GM21576 (cell line): ENCODE measurements around the gene PLS1.
"Not testable (repeated sequence)": the region's sequence is repeated elsewhere in the genome, so short reads cannot be mapped to it uniquely, and the experiment has no call there.

Experiments
- ATAC-seq: cut with Tn5 transposase; IDR thresholded peaks from one replicate; pipeline ENCODE4 v1.9.1; 2021; ENCODE audit warnings: mild to moderate bottlenecking, moderate library complexity; ENCODE audit not compliant: unreplicated experiment

The PLS1 gene

GRCh38 chr3:142680710-142681109 lies 84.5 kb downstream of the PLS1 start:
- ATAC-seq: no peak

GRCh38 chr3:142690613-142691012 lies 94.4 kb downstream of the PLS1 start:
- ATAC-seq: no peak

GRCh38 chr3:142691527-142691926 lies 95.3 kb downstream of the PLS1 start:
- no peak for ATAC-seq

GRCh38 chr3:142693136-142693853 lies 97.1 kb downstream of the PLS1 start:
- no peak for ATAC-seq

- no peak for ATAC-seq
Observed at GRCh38 chr3:142694225-142694624, 98.0 kb downstream of the PLS1 start.

- ATAC-seq: no peak
Observed at GRCh38 chr3:142705198-142705597, 109.0 kb downstream of the PLS1 start.

- ATAC-seq: no peak
Observed at GRCh38 chr3:142706321-142707127, 110.3 kb downstream of the PLS1 start.

GRCh38 chr3:142709207-142709606 lies 113.0 kb downstream of the PLS1 start:
- ATAC-seq: no peak

- not testable (repeated sequence) for ATAC-seq
Observed at GRCh38 chr3:142714882-142715281, 118.7 kb downstream of the PLS1 start.

GRCh38 chr3:142716102-142716501 lies 119.9 kb downstream of the PLS1 start:
- no peak for ATAC-seq

- ATAC-seq: no peak
Observed at GRCh38 chr3:142723665-142723967, 127.4 kb downstream of the PLS1 start.

GRCh38 chr3:142723968-142724681 lies 127.9 kb downstream of the PLS1 start, which contains the start of gene TRPC1:
Gene TRPC1 (plus strand): TSS chr3:142724034. CDS start chr3:142724560, 526 bp downstream.
- ATAC-seq: peak; percentile 94

- peak; percentile 18 for ATAC-seq
Observed at GRCh38 chr3:142724682-142725356, 128.6 kb downstream of the PLS1 start.

GRCh38 chr3:142725357-142725739 lies 129.2 kb downstream of the PLS1 start:
- ATAC-seq: no peak

GRCh38 chr3:142726017-142726416 lies 129.8 kb downstream of the PLS1 start:
- ATAC-seq: no peak

- ATAC-seq: no peak
Observed at GRCh38 chr3:142732066-142732465, 135.9 kb downstream of the PLS1 start.

GRCh38 chr3:142734834-142735233 lies 138.6 kb downstream of the PLS1 start:
- ATAC-seq: no peak

GRCh38 chr3:142735462-142735861 lies 139.3 kb downstream of the PLS1 start:
- no peak for ATAC-seq

GRCh38 chr3:142738396-142738795 lies 142.2 kb downstream of the PLS1 start:
- ATAC-seq: no peak

GRCh38 chr3:142746646-142747045 lies 150.5 kb downstream of the PLS1 start:
- ATAC-seq: no peak

GRCh38 chr3:142750531-142750930 lies 154.3 kb downstream of the PLS1 start:
- ATAC-seq: not testable (repeated sequence)
